Measurements from ENCODE around the gene RCBTB1.

- TF ChIP-seq CTCF (IDR thresholded peaks at IDR 0.05) (no peak), POLR2AphosphoS5 (IDR thresholded peaks at IDR 0.05) (no peak)
Observed at GRCh38 chr13:49499889-49500660, 85.3 kb downstream of the RCBTB1 start.

Measured in prostate gland (tissue), 2 donors.